ENCODE data around the gene TRA2B. TPM values are rescaled to one million over a fixed set of nuclear protein-coding genes. Genes with fewer than 3 reads are reported as not detected.

Gene TRA2B
- total RNA-seq, 4 donors from 2014 or later: 91.2 to 170 (median 124) TPM

- WGBS, 2 donors: 12 to 17% methylated on average over 3 of the region's 3 CpGs
- TF ChIP-seq POLR2A (IDR thresholded peaks at IDR 0.05): no peak
- TF ChIP-seq CTCF (IDR thresholded peaks at IDR 0.05): no peak
- DNase-seq (ENCODE audit: low spot score in 2 of 2): no peak
- H3K4me3 ChIP-seq (ENCODE audit: low read depth, poor library complexity, severe bottlenecking): no peak overlapping the region
- intact Hi-C loops (cut with DNase I; ENCODE audit: low total_unique reads): loop anchor here (5.0 kb wide), 1 partner anchor 172 kb away; no protein-coding TSS in a partner anchor
Measured at GRCh38 chr3:185929192-185930151, 8.3 kb downstream of the TRA2B start.

- TF ChIP-seq CTCF (IDR thresholded peaks at IDR 0.05) (no peak), POLR2A (IDR thresholded peaks at IDR 0.05) (no peak)
- 5 to 13% methylated on average over 1 of the region's 1 CpG for WGBS, 2 donors
- intact Hi-C loops (cut with DNase I; ENCODE audit: low total_unique reads): no loop called here
- H3K4me3 ChIP-seq (ENCODE audit: low read depth, poor library complexity, severe bottlenecking): no peak overlapping the region
- DNase-seq (ENCODE audit: low spot score in 2 of 2): no peak
Measured at GRCh38 chr3:185928496-185928895, 9.3 kb downstream of the TRA2B start.

GRCh38 chr3:185927501-185928200 lies 10.2 kb downstream of the TRA2B start:
- H3K4me3 ChIP-seq (ENCODE audit: low read depth, poor library complexity, severe bottlenecking): no peak overlapping the region
- TF ChIP-seq POLR2A (IDR thresholded peaks at IDR 0.05) (no peak), CTCF (IDR thresholded peaks at IDR 0.05) (no peak)
- intact Hi-C loops (cut with DNase I; ENCODE audit: low total_unique reads): no loop called here
- WGBS, 2 donors: 13 to 19% methylated on average over 1 of the region's 1 CpG
- DNase-seq (ENCODE audit: low spot score in 2 of 2): no peak

GRCh38 chr3:185926445-185926844 lies 11.4 kb downstream of the TRA2B start:
- intact Hi-C loops (cut with DNase I; ENCODE audit: low total_unique reads): no loop called here
- 49 to 51% methylated on average over 9 of the region's 9 CpGs for WGBS, 2 donors
- TF ChIP-seq POLR2A (IDR thresholded peaks at IDR 0.05) (no peak), CTCF (IDR thresholded peaks at IDR 0.05) (no peak)
- H3K4me3 ChIP-seq (ENCODE audit: low read depth, poor library complexity, severe bottlenecking): no peak overlapping the region
- DNase-seq (ENCODE audit: low spot score in 2 of 2): no peak

- H3K4me3 ChIP-seq (ENCODE audit: low read depth, poor library complexity, severe bottlenecking): no peak overlapping the region
- DNase-seq (ENCODE audit: low spot score in 2 of 2): no peak
- intact Hi-C loops (cut with DNase I; ENCODE audit: low total_unique reads): no loop called here
- WGBS, 2 donors: 85 to 86% methylated on average over 14 of the region's 14 CpGs
- TF ChIP-seq POLR2A (IDR thresholded peaks at IDR 0.05) (no peak), CTCF (IDR thresholded peaks at IDR 0.05) (no peak)
Measured at GRCh38 chr3:185925353-185925752, 12.5 kb downstream of the TRA2B start.
